OCI-LY3 (cell line): Measurements from ENCODE around the gene CAMTA1.

Experiments
- EZH2phosphoT487 ChIP-seq: fragments of 200-600 bp; shearing (Covaris generic); IDR thresholded peaks from 2 replicates; pipeline ENCODE4 v1.6.1; 2018; ENCODE audit warnings: antibody characterized with exemption, mixed run types, low read depth
- TF ChIP-seq, protein P1 (sequence below): fragments of 200-600, 300-600 bp; sonication (generic); IDR thresholded peaks from 2 replicates; pipeline ENCODE4 v1.5.1; 2014; ENCODE audit warnings: antibody characterized with exemption, low read length, low read depth

DNA sequence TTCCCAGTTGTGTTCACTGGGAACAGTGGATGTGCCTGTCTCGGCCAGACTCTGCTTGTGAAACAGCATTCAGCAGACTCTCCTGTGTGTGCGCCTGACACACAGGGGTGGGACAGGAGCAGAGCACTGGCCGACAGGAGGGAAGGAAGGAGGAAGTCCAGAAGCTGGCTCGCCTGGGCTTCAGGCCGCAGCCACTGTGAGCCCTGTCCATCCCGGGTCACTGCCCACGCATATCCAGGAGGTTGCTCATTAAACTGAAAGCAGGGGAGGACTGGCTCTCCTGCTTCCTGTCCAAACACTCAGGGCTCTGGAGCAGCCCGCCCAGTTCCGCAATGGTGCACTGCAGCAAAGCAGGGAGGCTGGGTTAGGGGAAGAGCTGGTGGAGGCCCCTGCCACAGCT, 767.1 kb downstream of the CAMTA1 start:
- TF ChIP-seq, protein P1, sequence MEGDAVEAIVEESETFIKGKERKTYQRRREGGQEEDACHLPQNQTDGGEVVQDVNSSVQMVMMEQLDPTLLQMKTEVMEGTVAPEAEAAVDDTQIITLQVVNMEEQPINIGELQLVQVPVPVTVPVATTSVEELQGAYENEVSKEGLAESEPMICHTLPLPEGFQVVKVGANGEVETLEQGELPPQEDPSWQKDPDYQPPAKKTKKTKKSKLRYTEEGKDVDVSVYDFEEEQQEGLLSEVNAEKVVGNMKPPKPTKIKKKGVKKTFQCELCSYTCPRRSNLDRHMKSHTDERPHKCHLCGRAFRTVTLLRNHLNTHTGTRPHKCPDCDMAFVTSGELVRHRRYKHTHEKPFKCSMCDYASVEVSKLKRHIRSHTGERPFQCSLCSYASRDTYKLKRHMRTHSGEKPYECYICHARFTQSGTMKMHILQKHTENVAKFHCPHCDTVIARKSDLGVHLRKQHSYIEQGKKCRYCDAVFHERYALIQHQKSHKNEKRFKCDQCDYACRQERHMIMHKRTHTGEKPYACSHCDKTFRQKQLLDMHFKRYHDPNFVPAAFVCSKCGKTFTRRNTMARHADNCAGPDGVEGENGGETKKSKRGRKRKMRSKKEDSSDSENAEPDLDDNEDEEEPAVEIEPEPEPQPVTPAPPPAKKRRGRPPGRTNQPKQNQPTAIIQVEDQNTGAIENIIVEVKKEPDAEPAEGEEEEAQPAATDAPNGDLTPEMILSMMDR, result no peak
- no peak for TF ChIP-seq EZH2phosphoT487
